Adipose tissue (tissue), 3 donors: ENCODE data around the gene IL34. TPM values are rescaled to one million over a fixed set of nuclear protein-coding genes. Genes with fewer than 3 reads are reported as not detected.

Experiments
- H3K27ac ChIP-seq: one replicate; pipeline ENCODE4 v1.5.1; 2013; ENCODE audit warnings: low read depth, low read length
- WGBS, 3 donors: extraction: QIAGEN DNeasy Blood & Tissue Kit; methylation state at CpG; one replicate each; pipeline ENCODE4 v1.1.7; 2013; 5-methylcytosine and 5-hydroxymethylcytosine counted together
- polyA plus RNA-seq, 3 donors: library from polyadenylated mRNA; stranded (reverse); fragments of 200-250 nt; gene quantifications; one replicate each; pipeline ENCODE4 v1.2.3, GENCODE V29; 2013
- donor health status: healthy with polysubstance abuse.
- donor health status: Bipolar disorder and iron deficiency.
- donor health status: healthy.

The IL34 gene
- polyA plus RNA-seq, 3 donors: 0.76 to 3.0 (median 1.4) TPM

GRCh38 chr16:70653406-70653805, 7.0 kb downstream of the IL34 start:
- 80 to 92% (median 90%) methylated on average over 4 of the region's 4 CpGs for WGBS, 3 donors
- no peak overlapping the region for H3K27ac ChIP-seq

- 37 to 43% (median 39%) methylated on average over 35 of the region's 35 CpGs for WGBS, 3 donors
- H3K27ac ChIP-seq: no peak overlapping the region
These were observed 7.7 kb downstream of the IL34 start for GRCh38 chr16:70653809-70654771.

- no peak overlapping the region for H3K27ac ChIP-seq
- 85 to 91% (median 86%) methylated on average over 8 of the region's 8 CpGs for WGBS, 3 donors
These were observed 9.8 kb downstream of the IL34 start for GRCh38 chr16:70656065-70656711.

- 70 to 81% (median 80%) methylated on average over 19 to 22 of the region's 22 CpGs for WGBS, 3 donors
- no peak overlapping the region for H3K27ac ChIP-seq
These were observed 10.4 kb downstream of the IL34 start for GRCh38 chr16:70656712-70657263.

- H3K27ac ChIP-seq: no peak overlapping the region
- WGBS, 3 donors: 87 to 91% (median 89%) methylated on average over 7 of the region's 7 CpGs
These were observed 11.6 kb downstream of the IL34 start for GRCh38 chr16:70657956-70658355.

DNA sequence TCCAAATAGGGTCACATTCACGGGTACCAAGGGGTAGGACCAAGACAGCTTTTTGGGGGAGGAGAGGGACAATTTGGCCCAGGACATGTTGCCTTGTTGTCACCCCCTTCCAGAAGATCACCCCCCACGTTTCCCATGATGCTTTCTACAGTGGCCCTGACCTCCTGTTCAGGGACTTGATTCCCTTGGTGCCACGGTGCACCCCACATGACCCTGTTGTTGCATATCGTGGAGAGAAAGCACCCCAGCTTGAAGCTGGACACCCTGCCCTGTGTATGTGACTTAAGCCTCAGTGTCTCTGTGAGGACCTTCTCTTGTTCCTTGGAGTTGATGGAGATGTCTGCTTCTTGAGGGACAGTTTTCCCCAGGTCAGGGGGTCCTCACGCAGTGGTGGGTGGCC, 12.6 kb downstream of the IL34 start:
- no peak overlapping the region for H3K27ac ChIP-seq
- 74 to 85% (median 76%) methylated on average over 5 of the region's 5 CpGs for WGBS, 3 donors

GRCh38 chr16:70659546-70659945, 13.2 kb downstream of the IL34 start:
- 78 to 84% (median 84%) methylated on average over 12 of the region's 12 CpGs for WGBS, 3 donors

DNA sequence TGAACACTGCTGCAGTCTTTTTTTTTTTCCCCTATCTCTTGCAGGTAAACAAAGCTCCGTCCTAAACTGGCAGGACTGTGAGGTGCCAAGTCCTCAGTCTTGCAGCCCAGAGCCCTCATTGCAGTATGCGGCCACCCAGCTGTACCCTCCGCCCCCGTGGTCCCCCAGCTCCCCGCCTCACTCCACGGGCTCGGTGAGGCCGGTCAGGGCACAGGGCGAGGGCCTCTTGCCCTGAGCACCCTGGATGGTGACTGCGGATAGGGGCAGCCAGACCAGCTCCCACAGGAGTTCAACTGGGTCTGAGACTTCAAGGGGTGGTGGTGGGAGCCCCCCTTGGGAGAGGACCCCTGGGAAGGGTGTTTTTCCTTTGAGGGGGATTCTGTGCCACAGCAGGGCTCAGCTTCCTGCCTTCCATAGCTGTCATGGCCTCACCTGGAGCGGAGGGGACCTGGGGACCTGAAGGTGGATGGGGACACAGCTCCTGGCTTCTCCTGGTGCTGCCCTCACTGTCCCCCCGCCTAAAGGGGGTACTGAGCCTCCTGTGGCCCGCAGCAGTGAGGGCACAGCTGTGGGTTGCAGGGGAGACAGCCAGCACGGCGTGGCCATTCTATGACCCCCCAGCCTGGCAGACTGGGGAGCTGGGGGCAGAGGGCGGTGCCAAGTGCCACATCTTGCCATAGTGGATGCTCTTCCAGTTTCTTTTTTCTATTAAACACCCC, 13.8 kb downstream of the IL34 start:
- no peak overlapping the region for H3K27ac ChIP-seq
- 68 to 85% (median 83%) methylated on average over 16 of the region's 16 CpGs for WGBS, 3 donors

More at GRCh38 chr16:70659546-70659945, 13.2 kb downstream of the IL34 start:
- no peak overlapping the region for H3K27ac ChIP-seq

- H3K27ac ChIP-seq: no peak overlapping the region
- 58 to 71% (median 62%) methylated on average over 5 to 7 of the region's 7 CpGs for WGBS, 3 donors
These were observed 14.5 kb downstream of the IL34 start for GRCh38 chr16:70660672-70661350.

GRCh38 chr16:70661534-70661917, 15.2 kb downstream of the IL34 start:
- WGBS, 3 donors: 75 to 84% (median 79%) methylated on average over 15 to 17 of the region's 17 CpGs
- no peak overlapping the region for H3K27ac ChIP-seq

- H3K27ac ChIP-seq: no peak overlapping the region
- WGBS, 3 donors: 75 to 77% (median 76%) methylated on average over 21 of the region's 21 CpGs
These were observed 15.7 kb downstream of the IL34 start for GRCh38 chr16:70661918-70662641.

GRCh38 chr16:70662991-70663523, 16.7 kb downstream of the IL34 start:
- no peak overlapping the region for H3K27ac ChIP-seq
- WGBS, 3 donors: 89 to 93% (median 91%) methylated on average over 13 of the region's 13 CpGs

DNA sequence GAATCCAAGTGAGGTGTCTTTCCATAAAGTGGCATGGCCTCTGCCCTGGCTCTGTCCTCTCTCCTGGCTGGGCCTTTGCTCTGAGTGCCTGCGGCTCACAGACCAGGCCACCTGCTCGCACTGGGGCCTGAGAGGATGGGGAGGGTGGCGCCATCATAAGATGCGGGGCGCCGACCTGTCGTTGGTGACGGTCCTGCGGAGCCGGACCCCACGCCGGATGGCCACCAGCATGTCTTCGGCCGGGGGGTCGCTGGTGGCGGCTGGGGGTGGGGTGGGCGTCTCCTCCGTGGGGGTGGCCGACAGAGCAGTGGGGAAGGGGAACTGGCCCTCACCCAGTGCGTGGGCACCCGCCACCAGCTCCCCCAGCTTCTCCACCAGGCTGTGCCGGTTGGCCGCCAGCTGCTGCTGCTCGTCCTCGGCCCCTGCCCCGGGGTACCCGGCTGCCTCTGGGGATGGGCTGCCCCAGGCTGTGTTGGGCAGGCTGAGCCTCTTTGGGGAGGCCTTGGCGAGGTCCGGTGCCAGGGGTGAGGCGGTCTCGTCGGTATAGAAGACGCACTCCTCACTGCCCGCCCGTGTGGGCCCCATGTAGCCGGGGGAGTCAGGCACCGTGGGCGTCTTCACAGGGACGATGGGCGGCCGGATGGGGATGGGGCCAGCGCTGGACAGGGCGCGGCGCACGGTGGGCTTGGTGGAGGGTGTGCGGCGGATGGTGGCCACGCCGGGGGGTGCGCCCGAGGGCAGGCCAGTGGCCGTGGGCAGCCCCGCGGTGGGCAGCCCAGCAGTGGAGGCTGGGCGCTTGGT, 17.4 kb downstream of the IL34 start:
- WGBS, 3 donors: 96 to 97% (median 96%) methylated on average over 48 to 56 of the region's 56 CpGs
- H3K27ac ChIP-seq: no peak overlapping the region

GRCh38 chr16:70664325-70665112, 18.2 kb downstream of the IL34 start:
- no peak overlapping the region for H3K27ac ChIP-seq
- 93 to 94% (median 94%) methylated on average over 37 to 39 of the region's 39 CpGs for WGBS, 3 donors

GRCh38 chr16:70665113-70665694, 18.8 kb downstream of the IL34 start:
- H3K27ac ChIP-seq: no peak overlapping the region
- 93 to 97% (median 96%) methylated on average over 14 of the region's 14 CpGs for WGBS, 3 donors
